ENCODE measurements around the gene SPATA24. TPM values are rescaled to one million over a fixed set of nuclear protein-coding genes. Genes with fewer than 3 reads are reported as not detected.

The SPATA24 gene
- total and polyA plus RNA-seq, 2 donors (not counting 1 experiment from before 2014, with no cell fraction given) = 5.6 to 7.4 TPM

DNA sequence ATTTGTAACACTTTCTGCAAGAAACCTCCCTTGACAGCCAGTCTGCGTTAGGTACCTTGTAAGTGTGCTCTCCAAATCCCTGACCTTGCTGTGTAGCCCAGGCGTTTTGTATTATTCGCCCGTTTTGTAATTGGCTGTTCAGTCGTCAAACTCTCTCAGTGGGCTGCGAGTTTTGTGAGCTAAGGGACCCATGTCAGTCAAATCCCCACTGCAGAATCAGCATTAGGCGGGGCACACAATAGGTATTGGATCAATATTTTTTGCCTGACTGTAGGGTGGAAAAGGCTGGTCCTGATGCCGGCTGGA, 34.8 kb upstream of the SPATA24 start:
- Histone ChIP-seq H4K20me1 (ENCODE audit: control insufficient read depth, extremely low read depth, insufficient read depth, low read length) (no peaks in the 10 kb centered on the region), H3K4me2 (ENCODE audit: extremely low read depth, insufficient read depth, low read length) (peak overlapping the region; percentile 93), H2AFZ (ENCODE audit: low read length) (peak overlapping the region; percentile 73), H3K4me1 (ENCODE audit: control insufficient read depth, extremely low read depth, insufficient read depth, low read length) (peaks cover 6% of the 10 kb centered on the region), H3K9me3 (ENCODE audit: control insufficient read depth, insufficient read depth, low read depth, low read length) (no peaks in the 10 kb centered on the region), H3K9ac (ENCODE audit: insufficient read depth, low read length) (peak overlapping the region; percentile 32), H3K27ac (ENCODE audit: insufficient read depth, low read length) (no peak overlapping the region), H3K4me3 (replicated peaks in 1 of 4; ENCODE audit: control extremely low read depth in 1 of 4, insufficient read depth in 1 of 4, low read depth in 3 of 4, low read length in 4 of 4) (peak overlapping the region; percentile 70 to 98 (median 82)), H3K79me2 (ENCODE audit: control insufficient read depth, insufficient read depth, low read length) (no peaks in the 10 kb centered on the region), H3K36me3 (ENCODE audit: control insufficient read depth, insufficient read depth, low read length) (no peaks in the 10 kb centered on the region), H3K27me3 (ENCODE audit: control insufficient read depth, insufficient read depth, low read length) (no peaks in the 10 kb centered on the region)
- no peak for DNase-seq (ENCODE audit: low read depth in 2 of 2)
- TF ChIP-seq, protein P1, sequence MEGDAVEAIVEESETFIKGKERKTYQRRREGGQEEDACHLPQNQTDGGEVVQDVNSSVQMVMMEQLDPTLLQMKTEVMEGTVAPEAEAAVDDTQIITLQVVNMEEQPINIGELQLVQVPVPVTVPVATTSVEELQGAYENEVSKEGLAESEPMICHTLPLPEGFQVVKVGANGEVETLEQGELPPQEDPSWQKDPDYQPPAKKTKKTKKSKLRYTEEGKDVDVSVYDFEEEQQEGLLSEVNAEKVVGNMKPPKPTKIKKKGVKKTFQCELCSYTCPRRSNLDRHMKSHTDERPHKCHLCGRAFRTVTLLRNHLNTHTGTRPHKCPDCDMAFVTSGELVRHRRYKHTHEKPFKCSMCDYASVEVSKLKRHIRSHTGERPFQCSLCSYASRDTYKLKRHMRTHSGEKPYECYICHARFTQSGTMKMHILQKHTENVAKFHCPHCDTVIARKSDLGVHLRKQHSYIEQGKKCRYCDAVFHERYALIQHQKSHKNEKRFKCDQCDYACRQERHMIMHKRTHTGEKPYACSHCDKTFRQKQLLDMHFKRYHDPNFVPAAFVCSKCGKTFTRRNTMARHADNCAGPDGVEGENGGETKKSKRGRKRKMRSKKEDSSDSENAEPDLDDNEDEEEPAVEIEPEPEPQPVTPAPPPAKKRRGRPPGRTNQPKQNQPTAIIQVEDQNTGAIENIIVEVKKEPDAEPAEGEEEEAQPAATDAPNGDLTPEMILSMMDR (conservative IDR thresholded peaks at IDR 0.05 in 1 of 2, IDR thresholded peaks at IDR 0.05 in 1 of 2; ENCODE audit: low read depth in 1 of 2, low read length in 2 of 2) = no peak
- no peak for TF ChIP-seq EZH2 (IDR thresholded peaks at IDR 0.05; ENCODE audit: low read length, missing control alignments)

GRCh38 chr5:139435676-139436075, 31.8 kb upstream of the SPATA24 start:
- no peak overlapping the region for H3K27ac ChIP-seq (ENCODE audit: insufficient read depth, low read length)
- no peak overlapping the region for H2AFZ ChIP-seq (ENCODE audit: low read length)
- no peak overlapping the region for H3K4me2 ChIP-seq (ENCODE audit: extremely low read depth, insufficient read depth, low read length)
- no peak overlapping the region for H3K9ac ChIP-seq (ENCODE audit: insufficient read depth, low read length)
- H4K20me1 ChIP-seq (ENCODE audit: control insufficient read depth, extremely low read depth, insufficient read depth, low read length) = no peaks in the 10 kb centered on the region
- no peak overlapping the region for H3K4me3 ChIP-seq (replicated peaks in 1 of 4; ENCODE audit: control extremely low read depth in 1 of 4, insufficient read depth in 1 of 4, low read depth in 3 of 4, low read length in 4 of 4)
- H3K27me3 ChIP-seq (ENCODE audit: control insufficient read depth, insufficient read depth, low read length) = no peaks in the 10 kb centered on the region
- no peaks in the 10 kb centered on the region for H3K79me2 ChIP-seq (ENCODE audit: control insufficient read depth, insufficient read depth, low read length)
- no peak for DNase-seq (ENCODE audit: low read depth in 2 of 2)
- no peak for TF ChIP-seq EZH2 (IDR thresholded peaks at IDR 0.05; ENCODE audit: low read length, missing control alignments)
- TF ChIP-seq, protein P1 (conservative IDR thresholded peaks at IDR 0.05 in 1 of 2, IDR thresholded peaks at IDR 0.05 in 1 of 2; ENCODE audit: low read depth in 1 of 2, low read length in 2 of 2) = no peak
- H3K36me3 ChIP-seq (ENCODE audit: control insufficient read depth, insufficient read depth, low read length) = peaks cover 1% of the 10 kb centered on the region
- peaks cover 4% of the 10 kb centered on the region for H3K4me1 ChIP-seq (ENCODE audit: control insufficient read depth, extremely low read depth, insufficient read depth, low read length)
- H3K9me3 ChIP-seq (ENCODE audit: control insufficient read depth, insufficient read depth, low read depth, low read length) = no peaks in the 10 kb centered on the region

DNA sequence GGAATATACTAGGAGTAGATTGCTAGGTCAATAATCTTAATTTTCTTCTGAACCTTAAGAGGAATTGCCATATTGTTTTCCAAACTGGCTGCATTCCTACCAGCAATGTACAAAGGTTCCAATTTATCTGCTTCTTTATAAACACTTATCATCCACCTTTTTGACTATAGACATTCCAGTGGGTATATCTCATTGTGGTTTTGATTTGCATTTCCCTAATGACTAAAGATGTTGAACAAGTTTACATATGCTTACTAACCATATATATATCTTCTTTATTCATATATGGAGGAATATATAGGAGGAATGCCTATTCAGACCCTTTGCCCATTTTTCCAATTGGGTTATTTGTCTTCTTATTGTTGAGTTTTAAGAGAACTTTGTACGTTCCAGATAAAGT, 27.8 kb upstream of the SPATA24 start:
- TF ChIP-seq, protein P1 (conservative IDR thresholded peaks at IDR 0.05 in 1 of 2, IDR thresholded peaks at IDR 0.05 in 1 of 2; ENCODE audit: low read depth in 1 of 2, low read length in 2 of 2) = no peak
- no peak for DNase-seq (ENCODE audit: low read depth in 2 of 2)
- peaks cover 1% of the 10 kb centered on the region for H3K36me3 ChIP-seq (ENCODE audit: control insufficient read depth, insufficient read depth, low read length)
- H2AFZ ChIP-seq (ENCODE audit: low read length) = no peak overlapping the region
- no peaks in the 10 kb centered on the region for H3K9me3 ChIP-seq (ENCODE audit: control insufficient read depth, insufficient read depth, low read depth, low read length)
- no peaks in the 10 kb centered on the region for H4K20me1 ChIP-seq (ENCODE audit: control insufficient read depth, extremely low read depth, insufficient read depth, low read length)
- H3K79me2 ChIP-seq (ENCODE audit: control insufficient read depth, insufficient read depth, low read length) = no peaks in the 10 kb centered on the region
- H3K4me3 ChIP-seq (replicated peaks in 1 of 4; ENCODE audit: control extremely low read depth in 1 of 4, insufficient read depth in 1 of 4, low read depth in 3 of 4, low read length in 4 of 4) = no peak overlapping the region
- H3K4me1 ChIP-seq (ENCODE audit: control insufficient read depth, extremely low read depth, insufficient read depth, low read length) = peaks cover under 1% of the 10 kb centered on the region
- H3K4me2 ChIP-seq (ENCODE audit: extremely low read depth, insufficient read depth, low read length) = no peak overlapping the region
- no peak overlapping the region for H3K27ac ChIP-seq (ENCODE audit: insufficient read depth, low read length)
- H3K9ac ChIP-seq (ENCODE audit: insufficient read depth, low read length) = no peak overlapping the region
- no peaks in the 10 kb centered on the region for H3K27me3 ChIP-seq (ENCODE audit: control insufficient read depth, insufficient read depth, low read length)

All from fibroblast of lung (primary cell).